ENCODE results near the gene HSD11B1.

Gene HSD11B1

DNA sequence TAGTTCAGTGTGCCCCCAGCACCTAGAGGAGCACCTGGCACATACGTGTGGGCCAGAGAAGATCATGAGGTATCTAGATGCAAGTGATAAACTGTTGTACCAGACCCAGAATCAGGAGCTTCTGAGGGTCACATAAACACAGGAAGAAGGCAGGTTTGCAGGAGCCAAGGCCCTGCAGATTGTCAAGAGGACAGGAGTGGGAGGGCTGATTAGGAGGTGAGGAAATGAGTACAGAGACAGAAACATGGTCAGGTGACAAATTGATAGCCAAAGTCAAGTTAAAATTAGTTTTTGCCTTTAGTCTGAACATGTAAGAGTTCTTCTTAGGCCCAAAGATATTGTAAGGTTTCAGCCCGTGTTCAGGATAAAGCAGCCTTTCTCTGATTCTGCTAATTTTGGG lies 37.2 kb downstream of the HSD11B1 start:
- no peak for TF ChIP-seq CTCF (IDR thresholded peaks at IDR 0.05; ENCODE audit: low read depth, low read length, missing control alignments)
- no peak for DNase-seq (ENCODE audit: low read depth)

GRCh38 chr1:209742409-209743144 lies 37.9 kb downstream of the HSD11B1 start:
- TF ChIP-seq CTCF (IDR thresholded peaks at IDR 0.05; ENCODE audit: low read depth, low read length, missing control alignments) = no peak
- H3K4me3 ChIP-seq (ENCODE audit: low read depth, low read length) = no peak overlapping the region
- no peak for DNase-seq (ENCODE audit: low read depth)

More for the DNA sequence above, 37.2 kb downstream of the HSD11B1 start:
- no peak overlapping the region for H3K4me3 ChIP-seq (ENCODE audit: low read depth, low read length)

GRCh38 chr1:209743145-209743482 lies 38.5 kb downstream of the HSD11B1 start:
- no peak for DNase-seq (ENCODE audit: low read depth)

DNA sequence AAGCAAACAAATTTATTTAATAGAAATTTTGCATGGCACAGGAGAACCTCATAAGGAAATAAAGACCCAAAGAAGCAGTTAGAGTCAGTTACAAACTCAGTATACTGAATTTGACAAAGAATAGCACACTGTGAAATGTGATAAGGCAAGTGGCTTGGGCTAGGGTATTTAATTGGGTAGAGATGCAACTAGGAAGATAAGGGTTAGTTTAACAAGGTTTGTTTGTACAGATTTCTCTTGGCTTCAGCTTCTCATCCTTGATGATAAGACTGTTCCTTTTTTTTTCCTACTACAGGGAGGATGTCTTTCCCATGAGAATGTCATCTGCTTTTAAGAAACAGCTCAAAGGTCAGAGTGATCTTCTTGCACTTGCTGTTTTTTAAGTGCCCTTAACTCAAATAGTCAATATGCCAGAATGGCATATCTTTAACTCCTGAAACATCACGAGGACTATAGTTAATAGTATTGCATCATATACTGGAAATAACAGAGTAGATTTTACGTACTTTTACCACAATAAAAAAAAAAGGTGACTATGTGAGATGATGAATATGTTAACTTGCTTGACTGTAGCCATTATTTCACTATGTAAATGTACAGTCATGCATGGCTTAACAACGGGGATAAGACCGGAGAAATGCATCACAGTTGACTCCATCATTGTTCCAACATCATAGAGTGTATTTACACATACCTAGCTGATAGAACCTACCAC lies 42.0 kb downstream of the HSD11B1 start:
- no peak for TF ChIP-seq CTCF (IDR thresholded peaks at IDR 0.05; ENCODE audit: low read depth, low read length, missing control alignments)
- no peak overlapping the region for H3K4me3 ChIP-seq (ENCODE audit: low read depth, low read length)
- DNase-seq (ENCODE audit: low read depth) = no peak

More at GRCh38 chr1:209743145-209743482, 38.5 kb downstream of the HSD11B1 start:
- no peak overlapping the region for H3K4me3 ChIP-seq (ENCODE audit: low read depth, low read length)
- TF ChIP-seq CTCF (IDR thresholded peaks at IDR 0.05; ENCODE audit: low read depth, low read length, missing control alignments) = no peak

DNA sequence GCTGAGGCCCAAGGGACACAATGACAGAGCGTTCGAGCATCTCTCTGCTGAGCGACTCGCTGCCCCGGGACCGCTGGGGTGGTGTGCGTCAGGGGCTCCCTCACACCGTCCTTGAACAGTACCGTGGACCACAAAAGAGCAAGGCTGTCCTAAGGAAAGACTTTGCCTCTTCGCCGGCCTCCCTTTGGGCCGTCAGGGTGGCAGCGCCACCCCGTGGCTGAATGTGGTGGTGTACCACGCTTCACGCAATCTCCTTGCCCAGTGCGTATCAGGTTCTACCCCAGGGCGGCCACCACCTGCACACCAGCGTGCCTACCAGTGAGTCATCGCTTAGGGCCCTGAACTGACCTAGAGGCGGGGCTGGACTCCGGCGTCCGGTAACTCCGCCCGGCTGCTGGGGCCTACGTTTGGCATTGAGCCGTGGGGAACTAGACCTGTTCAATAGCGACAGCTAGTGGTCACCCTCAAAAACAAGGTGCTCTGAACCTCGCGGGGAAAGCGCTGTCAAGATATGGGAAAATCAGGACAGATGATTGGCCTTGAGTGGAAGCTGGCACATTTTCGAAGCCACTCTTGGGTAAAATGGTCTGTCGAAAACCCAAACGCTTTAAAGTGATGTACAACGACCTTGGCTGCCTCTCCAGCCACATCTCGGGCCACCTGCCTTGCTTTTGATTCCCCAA lies 43.1 kb downstream of the HSD11B1 start:
- peak; percentile 85 for DNase-seq (ENCODE audit: low read depth)
- peak; percentile 93 for TF ChIP-seq CTCF (IDR thresholded peaks at IDR 0.05; ENCODE audit: low read depth, low read length, missing control alignments)
- H3K4me3 ChIP-seq (ENCODE audit: low read depth, low read length) = no peak overlapping the region

- H3K4me3 ChIP-seq (ENCODE audit: low read depth, low read length) = no peak overlapping the region
- peak; percentile 8 for TF ChIP-seq CTCF (IDR thresholded peaks at IDR 0.05; ENCODE audit: low read depth, low read length, missing control alignments)
- no peak for DNase-seq (ENCODE audit: low read depth)
Measured at GRCh38 chr1:209748620-209749019, 44.0 kb downstream of the HSD11B1 start.
